Activated gamma-delta T cell treated with anti-CD3 and anti-CD28 coated beads, Interleukin-2, amount 50 U/mL, for 16 hours (primary cell): ENCODE measurements around the gene ACTBL2.
"Not testable (repeated sequence)": the region's sequence is repeated elsewhere in the genome, so short reads cannot be mapped to it uniquely, and the experiment has no call there.

ENCODE experiments used
- DNase-seq: peaks from one replicate; pipeline ENCODE4 v3.0.0-alpha.2; 2020; ENCODE audit warnings: low read depth

ACTBL2 gene

GRCh38 chr5:57482671-57483106 lies at the start of gene ACTBL2:
Gene ACTBL2 (minus strand): TSS chr5:57482811. CDS start chr5:57482707, 104 bp downstream.
- no peak for DNase-seq

GRCh38 chr5:57531333-57531732 lies 48.7 kb upstream of the ACTBL2 start:
- DNase-seq = no peak

- no peak for DNase-seq
Measured at GRCh38 chr5:57529864-57530263, 47.3 kb upstream of the ACTBL2 start.

GRCh38 chr5:57527870-57528269 lies 45.3 kb upstream of the ACTBL2 start:
- DNase-seq = no peak

GRCh38 chr5:57524348-57525060 lies 41.9 kb upstream of the ACTBL2 start:
- no peak for DNase-seq

GRCh38 chr5:57522477-57522876 lies 39.9 kb upstream of the ACTBL2 start:
- not testable (repeated sequence) for DNase-seq

- DNase-seq = not testable (repeated sequence)
Measured at GRCh38 chr5:57518415-57518814, 35.8 kb upstream of the ACTBL2 start.

- DNase-seq = no peak
Measured at GRCh38 chr5:57517250-57517649, 34.6 kb upstream of the ACTBL2 start.

GRCh38 chr5:57513785-57514184 lies 31.2 kb upstream of the ACTBL2 start:
- no peak for DNase-seq

- no peak for DNase-seq
Measured at GRCh38 chr5:57511321-57511720, 28.7 kb upstream of the ACTBL2 start.

- DNase-seq = no peak
Measured at GRCh38 chr5:57509501-57510260, 27.1 kb upstream of the ACTBL2 start.

GRCh38 chr5:57508211-57508610 lies 25.6 kb upstream of the ACTBL2 start:
- no peak for DNase-seq

- no peak for DNase-seq
Measured at GRCh38 chr5:57505272-57506200, 22.9 kb upstream of the ACTBL2 start.

GRCh38 chr5:57504357-57504756 lies 21.7 kb upstream of the ACTBL2 start:
- no peak for DNase-seq

- DNase-seq = no peak
Measured at GRCh38 chr5:57503433-57503832, 20.8 kb upstream of the ACTBL2 start.

- DNase-seq = no peak
Measured at GRCh38 chr5:57501414-57502201, 19.0 kb upstream of the ACTBL2 start.

- DNase-seq = no peak
Measured at GRCh38 chr5:57499262-57500050, 16.8 kb upstream of the ACTBL2 start.

GRCh38 chr5:57497733-57498132 lies 15.1 kb upstream of the ACTBL2 start:
- DNase-seq = no peak

GRCh38 chr5:57495285-57496086 lies 12.9 kb upstream of the ACTBL2 start:
- DNase-seq = no peak
